ENCODE results near the gene PSMA4. TPM values are rescaled to one million over a fixed set of nuclear protein-coding genes. Genes with fewer than 3 reads are reported as not detected.

PSMA4 gene
- total RNA-seq (170 TPM), polyA plus RNA-seq (ENCODE audit: insufficient read depth in 1 of 8, insufficient read length in 8 of 8, low replicate concordance in 1 of 8) (100 to 1,000 TPM; 145 to 191 (median 165) TPM)
- long read RNA-seq, donor 1, full-length matches to known transcripts: 31 of 97 reads
- long read RNA-seq, donor 1, partial matches to known transcripts: 66 of 97 reads
- long read RNA-seq, donor 1, other reads (novel, unspliced or antisense): 0 of 97 reads
- long read RNA-seq, donor 2, full-length matches to known transcripts: 14 of 14 reads
- long read RNA-seq, donor 2, partial matches to known transcripts: 0 of 14 reads
- long read RNA-seq, donor 2, other reads (novel, unspliced or antisense): 0 of 14 reads
- long read RNA-seq, donor 3, full-length matches to known transcripts: 50 of 205 reads
- long read RNA-seq, donor 3, partial matches to known transcripts: 155 of 205 reads
- long read RNA-seq, donor 3, other reads (novel, unspliced or antisense): 0 of 205 reads
- long read RNA-seq, donor 4, full-length matches to known transcripts: 49 of 72 reads
- long read RNA-seq, donor 4, partial matches to known transcripts: 23 of 72 reads
- long read RNA-seq, donor 4, other reads (novel, unspliced or antisense): 0 of 72 reads
- long read RNA-seq, donor 5, full-length matches to known transcripts: 182 of 523 reads
- long read RNA-seq, donor 5, partial matches to known transcripts: 328 of 523 reads
- long read RNA-seq, donor 5, other reads (novel, unspliced or antisense): 13 of 523 reads
- long read RNA-seq, donor 6, full-length matches to known transcripts: 157 of 434 reads
- long read RNA-seq, donor 6, partial matches to known transcripts: 266 of 434 reads
- long read RNA-seq, donor 6, other reads (novel, unspliced or antisense): 11 of 434 reads
- long read RNA-seq, donor 7, full-length matches to known transcripts: 127 of 380 reads
- long read RNA-seq, donor 7, partial matches to known transcripts: 253 of 380 reads
- long read RNA-seq, donor 7, other reads (novel, unspliced or antisense): 0 of 380 reads
- long read RNA-seq, donor 8, full-length matches to known transcripts: 92 of 173 reads
- long read RNA-seq, donor 8, partial matches to known transcripts: 81 of 173 reads
- long read RNA-seq, donor 8, other reads (novel, unspliced or antisense): 0 of 173 reads
- long read RNA-seq, donor 9, full-length matches to known transcripts: 43 of 201 reads
- long read RNA-seq, donor 9, partial matches to known transcripts: 158 of 201 reads
- long read RNA-seq, donor 9, other reads (novel, unspliced or antisense): 0 of 201 reads
- long read RNA-seq, donor 10, full-length matches to known transcripts: 147 of 329 reads
- long read RNA-seq, donor 10, partial matches to known transcripts: 173 of 329 reads
- long read RNA-seq, donor 10, other reads (novel, unspliced or antisense): 9 of 329 reads
- long read RNA-seq, donor 11, full-length matches to known transcripts: 95 of 259 reads
- long read RNA-seq, donor 11, partial matches to known transcripts: 158 of 259 reads
- long read RNA-seq, donor 11, other reads (novel, unspliced or antisense): 6 of 259 reads

- no peaks in the 10 kb centered on the region for H3K27me3 ChIP-seq (ENCODE audit: control insufficient read depth, insufficient read depth, low read length)
- H3K27ac ChIP-seq (ENCODE audit: low read length): peak within 1 kb of the TSS; percentile 98
- 0% methylated on average over 51 of the region's 56 CpGs for WGBS (ENCODE audit: insufficient coverage)
- peak within 1 kb of the TSS; percentile 87 for H3K4me3 ChIP-seq (ENCODE audit: low read length)
- H3K9me3 ChIP-seq (replicated peaks; ENCODE audit: control insufficient read depth, low read depth, low read length): no peaks in the 10 kb centered on the region
- peaks cover 11% of the 10 kb centered on the region for H3K4me1 ChIP-seq (ENCODE audit: control insufficient read depth, insufficient read depth, low read length)
- peak; percentile 96 for DNase-seq
- H3K36me3 ChIP-seq (ENCODE audit: control insufficient read depth, insufficient read depth, low read length): peaks cover 16% of the 10 kb centered on the region
Measured at GRCh38 chr15:78540141-78540870, at the start of gene PSMA4. Gene PSMA4 (plus strand): TSS chr15:78540444. CDS start chr15:78541928, 1,484 bp downstream.

- Histone ChIP-seq H3K27ac (ENCODE audit: low read length) (no peak overlapping the region), H3K4me3 (ENCODE audit: low read length) (no peak overlapping the region), H3K27me3 (ENCODE audit: control insufficient read depth, insufficient read depth, low read length) (no peaks in the 10 kb centered on the region), H3K36me3 (ENCODE audit: control insufficient read depth, insufficient read depth, low read length) (peaks cover 46% of the 10 kb centered on the region), H3K9me3 (replicated peaks; ENCODE audit: control insufficient read depth, low read depth, low read length) (no peaks in the 10 kb centered on the region), H3K4me1 (ENCODE audit: control insufficient read depth, insufficient read depth, low read length) (no peaks in the 10 kb centered on the region)
- DNase-seq: no peak
- no CpG with 5 or more reads among the region's 1 CpG for WGBS (ENCODE audit: insufficient coverage)
Measured at GRCh38 chr15:78492872-78493271, 47.4 kb upstream of the PSMA4 start.

GRCh38 chr15:78501857-78502256, 38.4 kb upstream of the PSMA4 start:
- no peak for DNase-seq
- peaks cover 3% of the 10 kb centered on the region for H3K4me1 ChIP-seq (ENCODE audit: control insufficient read depth, insufficient read depth, low read length)
- H3K4me3 ChIP-seq (ENCODE audit: low read length): no peak overlapping the region
- WGBS (ENCODE audit: insufficient coverage): 97% methylated on average over 3 of the region's 4 CpGs
- H3K36me3 ChIP-seq (ENCODE audit: control insufficient read depth, insufficient read depth, low read length): peaks cover 17% of the 10 kb centered on the region
- no peaks in the 10 kb centered on the region for H3K27me3 ChIP-seq (ENCODE audit: control insufficient read depth, insufficient read depth, low read length)
- no peaks in the 10 kb centered on the region for H3K9me3 ChIP-seq (replicated peaks; ENCODE audit: control insufficient read depth, low read depth, low read length)
- no peak overlapping the region for H3K27ac ChIP-seq (ENCODE audit: low read length)

GRCh38 chr15:78502641-78503040, 37.6 kb upstream of the PSMA4 start:
- peaks cover under 1% of the 10 kb centered on the region for H3K27me3 ChIP-seq (ENCODE audit: control insufficient read depth, insufficient read depth, low read length)
- no peak for DNase-seq
- 100% methylated on average over 1 of the region's 2 CpGs for WGBS (ENCODE audit: insufficient coverage)
- H3K4me1 ChIP-seq (ENCODE audit: control insufficient read depth, insufficient read depth, low read length): peaks cover 4% of the 10 kb centered on the region
- no peak overlapping the region for H3K27ac ChIP-seq (ENCODE audit: low read length)
- no peak overlapping the region for H3K4me3 ChIP-seq (ENCODE audit: low read length)
- H3K36me3 ChIP-seq (ENCODE audit: control insufficient read depth, insufficient read depth, low read length): peaks cover 14% of the 10 kb centered on the region
- no peaks in the 10 kb centered on the region for H3K9me3 ChIP-seq (replicated peaks; ENCODE audit: control insufficient read depth, low read depth, low read length)

- DNase-seq: peak; percentile 99
- H3K36me3 ChIP-seq (ENCODE audit: control insufficient read depth, insufficient read depth, low read length): no peaks in the 10 kb centered on the region
- peak within 1 kb of the TSS; percentile 69 for H3K27ac ChIP-seq (ENCODE audit: low read length)
- peak within 1 kb of the TSS; percentile 75 for H3K4me3 ChIP-seq (ENCODE audit: low read length)
- peaks cover 4% of the 10 kb centered on the region for H3K27me3 ChIP-seq (ENCODE audit: control insufficient read depth, insufficient read depth, low read length)
- peaks cover 10% of the 10 kb centered on the region for H3K4me1 ChIP-seq (ENCODE audit: control insufficient read depth, insufficient read depth, low read length)
- under 1% methylated on average over 63 of the region's 63 CpGs for WGBS (ENCODE audit: insufficient coverage)
- H3K9me3 ChIP-seq (replicated peaks; ENCODE audit: control insufficient read depth, low read depth, low read length): no peaks in the 10 kb centered on the region
Measured at GRCh38 chr15:78506971-78507830, 33.0 kb upstream of the PSMA4 start, which contains the start of gene HYKK. Gene HYKK (plus strand): TSS chr15:78507577. CDS start chr15:78513089, 5,512 bp downstream.

- H3K9me3 ChIP-seq (replicated peaks; ENCODE audit: control insufficient read depth, low read depth, low read length): no peaks in the 10 kb centered on the region
- peak overlapping the region; percentile 29 for H3K27ac ChIP-seq (ENCODE audit: low read length)
- peaks cover 10% of the 10 kb centered on the region for H3K4me1 ChIP-seq (ENCODE audit: control insufficient read depth, insufficient read depth, low read length)
- DNase-seq: no peak
- WGBS (ENCODE audit: insufficient coverage): 0% methylated on average over 5 of the region's 13 CpGs
- H3K36me3 ChIP-seq (ENCODE audit: control insufficient read depth, insufficient read depth, low read length): no peaks in the 10 kb centered on the region
- H3K4me3 ChIP-seq (ENCODE audit: low read length): peak overlapping the region; percentile 75
- peaks cover 4% of the 10 kb centered on the region for H3K27me3 ChIP-seq (ENCODE audit: control insufficient read depth, insufficient read depth, low read length)
Measured at GRCh38 chr15:78507831-78508160, 32.4 kb upstream of the PSMA4 start.

GRCh38 chr15:78508272-78508671, 32.0 kb upstream of the PSMA4 start:
- DNase-seq: no peak
- H3K4me1 ChIP-seq (ENCODE audit: control insufficient read depth, insufficient read depth, low read length): peaks cover 10% of the 10 kb centered on the region
- H3K36me3 ChIP-seq (ENCODE audit: control insufficient read depth, insufficient read depth, low read length): no peaks in the 10 kb centered on the region
- H3K27ac ChIP-seq (ENCODE audit: low read length): no peak overlapping the region
- H3K27me3 ChIP-seq (ENCODE audit: control insufficient read depth, insufficient read depth, low read length): peaks cover 4% of the 10 kb centered on the region
- peak overlapping the region; percentile 75 for H3K4me3 ChIP-seq (ENCODE audit: low read length)
- H3K9me3 ChIP-seq (replicated peaks; ENCODE audit: control insufficient read depth, low read depth, low read length): no peaks in the 10 kb centered on the region
- 11% methylated on average over 2 of the region's 6 CpGs for WGBS (ENCODE audit: insufficient coverage)

- Histone ChIP-seq H3K4me3 (ENCODE audit: low read length) (no peak overlapping the region), H3K27me3 (ENCODE audit: control insufficient read depth, insufficient read depth, low read length) (peaks cover 4% of the 10 kb centered on the region), H3K9me3 (replicated peaks; ENCODE audit: control insufficient read depth, low read depth, low read length) (no peaks in the 10 kb centered on the region), H3K4me1 (ENCODE audit: control insufficient read depth, insufficient read depth, low read length) (peaks cover 10% of the 10 kb centered on the region), H3K36me3 (ENCODE audit: control insufficient read depth, insufficient read depth, low read length) (no peaks in the 10 kb centered on the region), H3K27ac (ENCODE audit: low read length) (no peak overlapping the region)
- 42% methylated on average over 1 of the region's 6 CpGs for WGBS (ENCODE audit: insufficient coverage)
- DNase-seq: no peak
Measured at GRCh38 chr15:78509726-78510312, 30.4 kb upstream of the PSMA4 start.

Data from muscle of leg (tissue), 16 donors.